Keratinocyte (primary cell): ENCODE measurements around the gene PYGB. TPM values are rescaled to one million over a fixed set of nuclear protein-coding genes. Genes with fewer than 3 reads are reported as not detected.
"Not testable (repeated sequence)": the region's sequence is repeated elsewhere in the genome, so short reads cannot be mapped to it uniquely, and the experiment has no call there.

Source experiments
- DNase-seq: peaks from one replicate; pipeline ENCODE4 v3.0.0-alpha.2; 2011; ENCODE audit warnings: low read depth, missing footprints, low spot score
- FAIRE-seq: peaks from 2 replicates; lab custom pipeline; 2011; peaks lifted over from hg19 to GRCh38; lab: Jason Lieb, UNC
- H2AFZ ChIP-seq: 2 replicates; pipeline ENCODE4 v1.6.0; 2012; ENCODE audit warnings: low read length, control low read depth, inconsistent platforms; ENCODE audit not compliant: control insufficient read depth
- H3K27ac ChIP-seq: 2 replicates; pipeline ENCODE4 v1.5.1; 2011; ENCODE audit warnings: low read length; ENCODE audit not compliant: control insufficient read depth, insufficient read depth
- H3K27me3 ChIP-seq: 3 replicates; pipeline ENCODE4 v1.6.0; 2011; ENCODE audit warnings: low read length; ENCODE audit not compliant: control insufficient read depth, insufficient read depth; ENCODE audit errors: extremely low read depth
- H3K36me3 ChIP-seq, 2 experiments: 2 replicates in 1 of 2; 3 replicates in 1 of 2; pipeline ENCODE4 v1.5.1; 2011; ENCODE audit warnings: low read length in 2 of 2, mild to moderate bottlenecking in 1 of 2; ENCODE audit not compliant: control insufficient read depth in 2 of 2, insufficient read depth in 2 of 2; ENCODE audit errors: extremely low read depth in 1 of 2
- H3K4me1 ChIP-seq: 3 replicates; pipeline ENCODE4 v1.5.1; 2011; ENCODE audit warnings: low read length; ENCODE audit not compliant: control insufficient read depth, insufficient read depth; ENCODE audit errors: extremely low read depth
- H3K4me2 ChIP-seq: 3 replicates; pipeline ENCODE4 v1.6.0; 2011; ENCODE audit warnings: low read depth, low read length; ENCODE audit not compliant: control insufficient read depth, insufficient read depth; ENCODE audit errors: extremely low read depth
- H3K4me3 ChIP-seq, 3 experiments: fragments of 200-600 bp in 1 of 3; sonication (generic) in 1 of 3; 2 replicates in 2 of 3; 3 replicates in 1 of 3; pipeline ENCODE4 v1.5.1; 2011 to 2016; ENCODE audit warnings: low read length in 3 of 3, mild to moderate bottlenecking in 3 of 3, control low read depth in 2 of 3, inconsistent platforms in 1 of 3, low read depth in 1 of 3, mixed read lengths in 1 of 3, mixed run types in 1 of 3, moderate library complexity in 1 of 3; ENCODE audit not compliant: control insufficient read depth in 2 of 3, insufficient read depth in 2 of 3; ENCODE audit errors: extremely low read depth in 1 of 3
- H3K79me2 ChIP-seq: 2 replicates; pipeline ENCODE4 v1.6.0; 2012; ENCODE audit warnings: low read length; ENCODE audit not compliant: control insufficient read depth, insufficient read depth
- H3K9ac ChIP-seq: 3 replicates; pipeline ENCODE4 v1.6.0; 2011; ENCODE audit warnings: low read length; ENCODE audit not compliant: control insufficient read depth, insufficient read depth; ENCODE audit errors: extremely low read depth
- H3K9me1 ChIP-seq: 3 replicates; pipeline ENCODE4 v1.6.0; 2011; ENCODE audit warnings: low read length; ENCODE audit not compliant: control insufficient read depth, insufficient read depth; ENCODE audit errors: extremely low read depth
- H3K9me3 ChIP-seq: 2 replicates; pipeline ENCODE4 v1.5.1; 2012; ENCODE audit warnings: low read depth, low read length; ENCODE audit not compliant: control insufficient read depth
- H4K20me1 ChIP-seq: 3 replicates; pipeline ENCODE4 v1.6.0; 2011; ENCODE audit warnings: low read length; ENCODE audit not compliant: control insufficient read depth, insufficient read depth; ENCODE audit errors: extremely low read depth
- EZH2 ChIP-seq: IDR thresholded peaks from one replicate; pipeline ENCODE4 v1.6.1; 2012; ENCODE audit warnings: inconsistent platforms, mild to moderate bottlenecking, low read length, moderate library complexity
- dilution Hi-C: fragments of 300-500 bp; cut with MboI; formaldehyde crosslinking; loops from one replicate; pipeline ENCODE4 v1.7.0; 2020; ENCODE audit warnings: low sequenced_read_pairs; ENCODE audit not compliant: extremely low pct_ligation_motif_present
- polyA plus RNA-seq, 5 experiments: library from polyadenylated mRNA; depleted of rRNA in 3 of 5; stranded (reverse) in 3 of 5; stranded (forward) in 1 of 5; unstranded in 1 of 5; fragments of >200 nt; gene quantifications; 1 replicate in 1 of 5; 2 replicates in 3 of 5; 3 replicates in 1 of 5; pipeline versions ENCODE4 v1.2.1 to v1.2.3, GENCODE V29; 2011 to 2012; ENCODE audit warnings: missing spikeins in 2 of 5, low read depth in 1 of 5, low replicate concordance in 1 of 5
- TF ChIP-seq, protein P1 (sequence below), 3 experiments: IDR thresholded peaks in 1 of 3; conservative IDR thresholded peaks in 1 of 3; optimal IDR thresholded peaks in 1 of 3; 2 replicates in 2 of 3; 3 replicates in 1 of 3; pipeline versions ENCODE3 to v1.5.1; 2011; ENCODE audit warnings: low read length in 3 of 3, mild to moderate bottlenecking in 3 of 3, moderate library complexity in 2 of 3, control low read depth in 1 of 3, inconsistent platforms in 1 of 3; ENCODE audit not compliant: insufficient read depth in 2 of 3; ENCODE audit errors: extremely low read depth in 1 of 3

Gene PYGB
- polyA plus RNA-seq, 1 donor (not counting 4 experiments of a cell fraction or from before 2014, with no cell fraction given): 78.3 TPM

DNA sequence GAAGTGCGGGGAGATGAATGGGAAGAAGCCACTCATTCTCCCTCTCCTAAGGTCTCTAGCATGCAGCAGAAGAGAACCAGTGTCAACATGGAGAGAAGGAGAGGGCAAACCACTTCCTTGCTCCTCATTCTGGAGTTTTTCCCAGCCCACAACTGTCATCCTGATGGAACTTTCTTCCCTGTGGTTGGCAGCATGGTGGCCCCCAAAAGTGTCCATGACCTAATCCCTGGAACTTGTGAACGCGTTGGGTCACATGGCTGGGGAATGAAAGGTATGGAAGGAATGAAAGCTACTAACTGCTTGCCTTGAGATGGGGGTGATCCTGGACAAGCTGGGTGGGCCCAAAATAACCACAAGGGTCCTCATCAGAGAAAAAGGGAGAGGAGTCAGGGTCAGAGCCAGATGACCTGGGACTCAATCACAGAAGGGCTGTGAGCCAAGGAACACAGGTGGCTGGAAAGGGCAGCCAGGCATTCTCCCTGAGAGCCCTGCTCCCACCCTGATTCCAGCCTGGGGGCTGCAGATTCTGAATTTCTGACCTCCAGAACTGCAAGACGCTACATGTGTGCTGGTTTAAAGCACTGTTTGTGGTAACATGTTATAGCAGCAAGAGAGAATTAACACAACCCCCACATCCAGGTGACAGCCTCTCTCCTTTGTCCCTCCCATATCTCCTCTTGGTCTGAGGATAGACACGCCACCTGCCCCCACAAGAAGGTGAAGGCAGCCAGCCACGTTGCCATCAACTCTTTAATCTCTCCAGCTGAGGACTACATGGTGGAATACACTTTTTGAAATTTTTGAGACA is 63.2 kb downstream of the PYGB start:
- H3K4me2 ChIP-seq: peak overlapping the region; percentile 35
- no peak overlapping the region for H3K27ac ChIP-seq
- H2AFZ ChIP-seq: no peak overlapping the region
- dilution Hi-C loops: no loop called here
- no peaks in the 10 kb centered on the region for H3K9me1 ChIP-seq
- H3K36me3 ChIP-seq: no peaks in the 10 kb centered on the region
- H4K20me1 ChIP-seq: no peaks in the 10 kb centered on the region
- no peaks in the 10 kb centered on the region for H3K9me3 ChIP-seq
- peaks cover 20% of the 10 kb centered on the region for H3K4me1 ChIP-seq
- H3K9ac ChIP-seq: no peak overlapping the region
- no peak for FAIRE-seq
- H3K27me3 ChIP-seq: no peaks in the 10 kb centered on the region
- no peaks in the 10 kb centered on the region for H3K79me2 ChIP-seq
- TF ChIP-seq, protein P1, sequence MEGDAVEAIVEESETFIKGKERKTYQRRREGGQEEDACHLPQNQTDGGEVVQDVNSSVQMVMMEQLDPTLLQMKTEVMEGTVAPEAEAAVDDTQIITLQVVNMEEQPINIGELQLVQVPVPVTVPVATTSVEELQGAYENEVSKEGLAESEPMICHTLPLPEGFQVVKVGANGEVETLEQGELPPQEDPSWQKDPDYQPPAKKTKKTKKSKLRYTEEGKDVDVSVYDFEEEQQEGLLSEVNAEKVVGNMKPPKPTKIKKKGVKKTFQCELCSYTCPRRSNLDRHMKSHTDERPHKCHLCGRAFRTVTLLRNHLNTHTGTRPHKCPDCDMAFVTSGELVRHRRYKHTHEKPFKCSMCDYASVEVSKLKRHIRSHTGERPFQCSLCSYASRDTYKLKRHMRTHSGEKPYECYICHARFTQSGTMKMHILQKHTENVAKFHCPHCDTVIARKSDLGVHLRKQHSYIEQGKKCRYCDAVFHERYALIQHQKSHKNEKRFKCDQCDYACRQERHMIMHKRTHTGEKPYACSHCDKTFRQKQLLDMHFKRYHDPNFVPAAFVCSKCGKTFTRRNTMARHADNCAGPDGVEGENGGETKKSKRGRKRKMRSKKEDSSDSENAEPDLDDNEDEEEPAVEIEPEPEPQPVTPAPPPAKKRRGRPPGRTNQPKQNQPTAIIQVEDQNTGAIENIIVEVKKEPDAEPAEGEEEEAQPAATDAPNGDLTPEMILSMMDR (optimal IDR thresholded peaks at IDR 0.05 in 1 of 3, IDR thresholded peaks at IDR 0.05 in 1 of 3, conservative IDR thresholded peaks at IDR 0.05 in 1 of 3; ENCODE audit: extremely low read depth in 1 of 3, insufficient read depth in 2 of 3, low read length in 3 of 3): no peak
- TF ChIP-seq EZH2: no peak
- no peak overlapping the region for H3K4me3 ChIP-seq
- DNase-seq: no peak

DNA sequence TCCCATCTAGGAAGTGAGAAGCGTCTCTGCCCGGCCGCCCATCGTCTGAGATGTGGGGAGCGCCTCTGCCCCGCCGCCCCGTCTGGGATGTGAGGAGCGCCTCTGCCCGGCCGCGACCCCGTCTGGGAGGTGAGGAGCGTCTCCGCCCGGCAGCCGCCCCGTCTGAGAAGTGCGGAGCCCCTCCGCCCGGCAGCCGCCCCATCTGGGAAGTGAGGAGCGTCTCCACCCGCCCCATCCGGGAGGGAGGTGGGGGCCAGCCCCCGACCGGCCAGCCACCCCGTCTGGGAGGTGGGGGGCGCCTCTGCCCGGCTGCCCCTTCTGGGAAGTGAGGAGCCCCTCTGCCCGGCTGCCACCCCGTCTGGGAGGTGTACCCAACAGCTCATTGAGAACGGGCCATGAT is 64.8 kb downstream of the PYGB start:
- H3K9me3 ChIP-seq, H3K9me1 ChIP-seq, H3K27me3 ChIP-seq, H3K4me2 ChIP-seq, H3K9ac ChIP-seq, H2AFZ ChIP-seq, H3K27ac ChIP-seq, dilution Hi-C loops, FAIRE-seq, H3K36me3 ChIP-seq, H4K20me1 ChIP-seq, H3K79me2 ChIP-seq, DNase-seq, H3K4me3 ChIP-seq: not testable (repeated sequence)
- H3K4me1 ChIP-seq: peaks cover 20% of the 10 kb centered on the region
